ENCODE results near the gene NNAT. TPM values are rescaled to one million over a fixed set of nuclear protein-coding genes. Genes with fewer than 3 reads are reported as not detected.

The NNAT gene
- total RNA-seq, 2 donors from 2014 or later, result 0.52 TPM; not detected in 1

GRCh38 chr20:37523911-37524700, 3.1 kb downstream of the NNAT start:
- intact Hi-C loops (cut with DNase I), result loop anchor here (10.0 kb wide), 1 partner anchor 129 kb away; no protein-coding TSS in a partner anchor
- Histone ChIP-seq H3K36me3 (replicated peaks in 1 of 2; ENCODE audit: insufficient read depth in 1 of 2, low read depth in 2 of 2) (no peaks in the 10 kb centered on the region), H3K9me3 (no peaks in the 10 kb centered on the region), H3K4me1 (peaks cover 41% of the 10 kb centered on the region), H3K27ac (no peak overlapping the region), H3K27me3 (no peaks in the 10 kb centered on the region), H3K4me3 (no peak overlapping the region)
- DNase-seq (no peak), ATAC-seq (no peak)
- no peak for TF ChIP-seq POLR2A (IDR thresholded peaks at IDR 0.05)
- TF ChIP-seq, protein P1, sequence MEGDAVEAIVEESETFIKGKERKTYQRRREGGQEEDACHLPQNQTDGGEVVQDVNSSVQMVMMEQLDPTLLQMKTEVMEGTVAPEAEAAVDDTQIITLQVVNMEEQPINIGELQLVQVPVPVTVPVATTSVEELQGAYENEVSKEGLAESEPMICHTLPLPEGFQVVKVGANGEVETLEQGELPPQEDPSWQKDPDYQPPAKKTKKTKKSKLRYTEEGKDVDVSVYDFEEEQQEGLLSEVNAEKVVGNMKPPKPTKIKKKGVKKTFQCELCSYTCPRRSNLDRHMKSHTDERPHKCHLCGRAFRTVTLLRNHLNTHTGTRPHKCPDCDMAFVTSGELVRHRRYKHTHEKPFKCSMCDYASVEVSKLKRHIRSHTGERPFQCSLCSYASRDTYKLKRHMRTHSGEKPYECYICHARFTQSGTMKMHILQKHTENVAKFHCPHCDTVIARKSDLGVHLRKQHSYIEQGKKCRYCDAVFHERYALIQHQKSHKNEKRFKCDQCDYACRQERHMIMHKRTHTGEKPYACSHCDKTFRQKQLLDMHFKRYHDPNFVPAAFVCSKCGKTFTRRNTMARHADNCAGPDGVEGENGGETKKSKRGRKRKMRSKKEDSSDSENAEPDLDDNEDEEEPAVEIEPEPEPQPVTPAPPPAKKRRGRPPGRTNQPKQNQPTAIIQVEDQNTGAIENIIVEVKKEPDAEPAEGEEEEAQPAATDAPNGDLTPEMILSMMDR (IDR thresholded peaks at IDR 0.05), result no peak
- WGBS, 2 donors, result 64 to 73% methylated on average over 8 to 10 of the region's 10 CpGs

DNA sequence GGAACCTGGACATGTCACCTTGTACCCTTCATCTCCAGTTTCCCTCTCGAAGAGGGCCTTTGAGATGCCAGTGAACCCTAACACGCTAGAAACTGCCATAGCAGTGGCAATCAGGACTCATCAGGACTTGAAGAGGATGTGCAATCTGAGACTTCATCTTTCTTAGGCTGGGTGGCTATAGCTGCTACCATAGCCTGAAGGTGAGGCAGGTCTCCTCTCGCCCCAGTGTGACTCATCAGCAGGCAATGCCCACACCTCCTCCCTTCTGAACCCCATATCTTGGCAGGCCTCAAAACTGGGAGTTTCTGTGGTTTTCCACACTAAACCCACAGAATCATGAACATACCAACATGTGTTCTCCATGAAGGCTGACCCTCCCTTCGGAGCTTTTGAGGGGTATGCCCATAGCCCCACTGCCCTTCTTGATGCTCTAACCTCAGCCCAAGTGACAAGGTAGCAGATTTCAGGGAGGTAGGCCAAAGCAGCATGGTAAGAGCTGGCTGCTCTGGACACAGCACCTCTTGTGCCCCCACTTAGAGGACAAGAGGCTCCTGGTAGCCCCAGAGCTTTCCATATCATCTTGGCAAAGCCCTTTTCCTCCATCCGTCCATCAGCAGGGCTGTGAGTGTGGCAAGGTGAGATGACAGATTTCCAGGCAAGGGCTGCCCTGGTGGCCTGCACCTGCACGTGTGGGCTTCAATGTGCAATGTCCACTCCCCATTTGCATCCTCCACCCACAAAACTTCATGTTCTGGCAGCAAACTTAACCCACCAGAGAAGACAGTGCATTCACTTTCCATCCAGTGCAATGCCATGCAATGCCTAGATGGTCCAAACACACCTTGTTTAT, 4.0 kb downstream of the NNAT start:
- no peaks in the 10 kb centered on the region for H3K27me3 ChIP-seq
- ATAC-seq, result no peak
- 73 to 75% methylated on average over 6 of the region's 6 CpGs for WGBS, 2 donors
- H3K36me3 ChIP-seq (replicated peaks in 1 of 2; ENCODE audit: insufficient read depth in 1 of 2, low read depth in 2 of 2), result no peaks in the 10 kb centered on the region
- intact Hi-C loops (cut with DNase I), result loop anchor here (10.0 kb wide), 1 partner anchor 130 kb away; no protein-coding TSS in a partner anchor
- H3K4me3 ChIP-seq, result no peak overlapping the region
- no peak for TF ChIP-seq POLR2A (IDR thresholded peaks at IDR 0.05)
- TF ChIP-seq, protein P1 (IDR thresholded peaks at IDR 0.05), result no peak
- no peak for DNase-seq
- no peaks in the 10 kb centered on the region for H3K9me3 ChIP-seq
- H3K27ac ChIP-seq, result peak overlapping the region in 1 of 4 donors; percentile 96
- peaks cover 41% of the 10 kb centered on the region for H3K4me1 ChIP-seq

DNA sequence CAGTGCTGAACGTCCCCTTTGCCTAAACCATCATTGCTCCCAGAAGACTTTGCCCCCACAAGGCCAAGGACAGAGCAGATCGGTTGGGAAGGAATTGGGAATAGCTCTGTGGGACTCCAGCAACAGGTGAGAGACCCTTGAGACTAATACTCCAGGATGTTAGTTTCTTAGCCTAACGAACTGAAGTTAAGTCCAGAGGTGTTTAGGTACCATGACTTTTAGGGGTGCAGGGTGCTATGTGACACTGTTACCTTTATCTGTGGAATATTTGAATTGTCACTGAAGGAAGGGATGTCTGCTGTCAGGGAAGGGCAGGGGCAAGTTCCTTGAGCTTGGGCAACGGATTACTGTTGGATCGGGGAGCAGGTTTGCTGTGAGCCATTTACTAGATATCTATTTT, 4.8 kb downstream of the NNAT start:
- H3K4me3 ChIP-seq, result no peak overlapping the region
- intact Hi-C loops (cut with DNase I), result loop anchor here (10.0 kb wide), 1 partner anchor 131 kb away; no protein-coding TSS in a partner anchor
- peaks cover 41% of the 10 kb centered on the region for H3K4me1 ChIP-seq
- no peaks in the 10 kb centered on the region for H3K36me3 ChIP-seq (replicated peaks in 1 of 2; ENCODE audit: insufficient read depth in 1 of 2, low read depth in 2 of 2)
- TF ChIP-seq POLR2A (IDR thresholded peaks at IDR 0.05), result no peak
- TF ChIP-seq, protein P1 (IDR thresholded peaks at IDR 0.05), result no peak
- DNase-seq (no peak), ATAC-seq (no peak)
- H3K27ac ChIP-seq, result peak overlapping the region in 2 of 4 donors; percentile 96 to 98
- H3K9me3 ChIP-seq, result no peaks in the 10 kb centered on the region
- 61 to 62% methylated on average over 5 of the region's 5 CpGs for WGBS, 2 donors
- H3K27me3 ChIP-seq, result no peaks in the 10 kb centered on the region

DNA sequence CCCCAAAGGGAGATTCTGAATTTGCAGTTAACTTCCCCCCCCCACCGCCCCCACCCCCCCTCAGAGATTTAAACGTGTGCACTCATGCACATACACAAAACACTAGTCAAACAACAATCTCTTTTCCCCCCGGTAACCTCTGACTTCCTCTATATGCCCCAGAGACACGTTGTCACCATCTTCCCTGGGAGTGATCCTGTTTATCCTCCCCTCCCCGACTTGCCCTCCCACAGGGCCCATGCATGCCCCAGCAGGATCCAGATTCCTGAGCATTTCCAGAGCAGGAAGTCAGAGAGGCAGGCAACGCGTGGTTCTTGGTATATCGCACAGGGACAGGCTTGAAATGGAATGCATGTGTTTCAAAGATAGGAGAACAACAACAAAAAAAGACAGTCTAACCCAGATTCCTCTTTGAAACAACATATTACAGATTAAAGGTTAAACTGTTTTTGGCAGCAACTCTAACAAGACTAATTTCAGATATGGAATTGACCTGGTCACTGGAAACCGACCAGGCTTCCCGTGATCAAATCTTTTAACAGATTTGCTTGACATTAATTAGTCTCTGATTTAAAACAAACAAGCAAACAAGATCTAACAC, 5.3 kb downstream of the NNAT start:
- WGBS, 2 donors, result 1 to 6% methylated on average over 10 of the region's 10 CpGs
- no peaks in the 10 kb centered on the region for H3K36me3 ChIP-seq (replicated peaks in 1 of 2; ENCODE audit: insufficient read depth in 1 of 2, low read depth in 2 of 2)
- H3K4me3 ChIP-seq, result peak overlapping the region in 1 of 2 donors; percentile 88
- peak in 2 of 3 donors; percentile 46 to 53 for TF ChIP-seq POLR2A (IDR thresholded peaks at IDR 0.05)
- TF ChIP-seq, protein P1 (IDR thresholded peaks at IDR 0.05), result no peak
- intact Hi-C loops (cut with DNase I), result loop anchor here (10.0 kb wide), 1 partner anchor 132 kb away; no protein-coding TSS in a partner anchor
- H3K9me3 ChIP-seq, result no peaks in the 10 kb centered on the region
- H3K27me3 ChIP-seq, result no peaks in the 10 kb centered on the region
- peak overlapping the region; percentile 96 to 100 (median 98) for H3K27ac ChIP-seq
- DNase-seq (peak in 3 of 4 donors; percentile 28 to 51 (median 39)), ATAC-seq (peak; percentile 19)
- peaks cover 41% of the 10 kb centered on the region for H3K4me1 ChIP-seq

All from body of pancreas (tissue), 4 donors.